Keratinocyte (primary cell): ENCODE measurements around the gene ZNF831.

Source experiments
- CTCF ChIP-seq, 3 experiments: IDR thresholded peaks in 1 of 3; conservative IDR thresholded peaks in 1 of 3; optimal IDR thresholded peaks in 1 of 3; 2 replicates in 2 of 3; 3 replicates in 1 of 3; pipeline versions ENCODE3 to v1.5.1; 2011; ENCODE audit warnings: low read length in 3 of 3, mild to moderate bottlenecking in 3 of 3, moderate library complexity in 2 of 3, control low read depth in 1 of 3, inconsistent platforms in 1 of 3; ENCODE audit not compliant: insufficient read depth in 2 of 3; ENCODE audit errors: extremely low read depth in 1 of 3
- EZH2 ChIP-seq: IDR thresholded peaks from one replicate; pipeline ENCODE4 v1.6.1; 2012; ENCODE audit warnings: inconsistent platforms, mild to moderate bottlenecking, low read length, moderate library complexity

DNA sequence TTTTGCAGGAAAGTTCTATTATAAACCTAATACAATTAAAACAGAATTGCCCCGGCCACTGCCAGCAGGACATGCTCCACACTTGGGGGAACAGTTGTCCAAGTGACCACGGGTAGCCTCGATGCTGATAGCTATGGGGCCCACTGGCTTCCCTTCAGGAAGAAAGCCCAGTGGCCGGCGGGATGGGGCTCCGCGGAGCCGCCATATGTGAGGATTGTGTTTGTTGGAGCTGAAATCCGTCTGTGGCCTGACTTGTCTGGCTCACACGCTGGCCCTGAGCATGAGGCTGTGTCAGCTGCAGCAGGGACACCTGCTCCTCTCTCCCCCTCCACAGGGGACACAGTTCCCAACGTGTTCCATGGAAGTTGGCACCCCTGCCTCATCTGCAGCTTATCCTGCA is 46.6 kb downstream of the ZNF831 start:
- TF ChIP-seq EZH2 (no peak), CTCF (optimal IDR thresholded peaks at IDR 0.05 in 1 of 3, IDR thresholded peaks at IDR 0.05 in 1 of 3, conservative IDR thresholded peaks at IDR 0.05 in 1 of 3; ENCODE audit: extremely low read depth in 1 of 3, insufficient read depth in 2 of 3, low read length in 3 of 3) (no peak)
